ENCODE data around the gene KIF26B. TPM values are rescaled to one million over a fixed set of nuclear protein-coding genes. Genes with fewer than 3 reads are reported as not detected.
A peak's percentile ranks its signal among the peaks of the same experiment; 100 is the strongest.

Gene KIF26B
- total and polyA plus RNA-seq, 2 of the 4 experiments (the other 2 are of a cell fraction), result 0.53 to 0.54 TPM

DNA sequence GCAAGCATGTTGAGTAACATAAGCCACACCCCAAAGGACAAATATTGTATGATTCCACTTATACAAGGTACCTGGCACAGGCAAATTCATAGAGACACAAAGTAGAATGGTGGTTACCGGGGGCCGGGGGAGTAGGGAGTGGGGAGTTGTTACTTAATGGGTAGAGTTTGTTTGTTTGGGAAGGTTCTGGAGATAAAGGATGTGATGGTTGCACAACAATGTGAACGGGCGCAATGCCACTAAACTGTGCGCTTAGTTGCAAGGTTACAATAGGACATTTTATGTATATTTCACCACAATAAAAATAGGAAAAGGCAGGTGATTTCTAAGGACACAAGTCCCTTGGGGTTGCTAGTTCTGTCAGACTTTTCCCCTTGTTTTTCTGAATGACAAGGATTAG lies 516.6 kb downstream of the KIF26B start:
- Histone ChIP-seq H2BK120ac (ENCODE audit: low read depth, low read length) (no peak overlapping the region), H3K14ac (replicated peaks; ENCODE audit: low read depth, low read length) (no peak overlapping the region), H2BK20ac (ENCODE audit: low read depth, low read length) (no peak overlapping the region), H3K4me1 (ENCODE audit: control insufficient read depth, insufficient read depth, low read length) (peaks cover 3% of the 10 kb centered on the region), H3K18ac (ENCODE audit: low read depth, low read length) (no peak overlapping the region), H3K9me1 (ENCODE audit: insufficient read depth, low read length) (peaks cover 3% of the 10 kb centered on the region; the same call in 1 of the 2 replicates), H3K4me3 (ENCODE audit: insufficient read depth, low read depth, low read length) (no peak overlapping the region), H3K4ac (ENCODE audit: low read depth, low read length) (no peak overlapping the region), H4K91ac (ENCODE audit: insufficient read depth, low read depth, low read length) (no peak overlapping the region), H3K27me3 (ENCODE audit: control insufficient read depth, insufficient read depth, low read length) (no peaks in the 10 kb centered on the region), H4K20me1 (ENCODE audit: insufficient read depth, low read length) (no peaks in the 10 kb centered on the region), H3K9ac (ENCODE audit: low read depth, low read length) (no peak overlapping the region), H2BK15ac (ENCODE audit: low read depth, low read length) (no peak overlapping the region), H2AFZ (replicated peaks; ENCODE audit: low read length, poor library complexity) (no peak overlapping the region), H2BK5ac (ENCODE audit: low read depth, low read length, poor library complexity, severe bottlenecking) (no peak overlapping the region), H3K79me1 (ENCODE audit: low read depth in 1 of 2, low read length in 2 of 2) (no peaks in the 10 kb centered on the region), H3K23ac (ENCODE audit: low read depth, low read length) (no peak overlapping the region), H3K36me3 (ENCODE audit: control insufficient read depth, insufficient read depth, low read length) (0 out of 2 replicates have a peak, but pooled peaks cover 1% of the 10 kb centered on the region), H4K5ac (ENCODE audit: low read depth, low read length) (no peak overlapping the region), H3K4me2 (ENCODE audit: low read depth, low read length) (no peak overlapping the region), H4K8ac (ENCODE audit: low read depth in 2 of 2, low read length in 2 of 2) (no peak overlapping the region), H2AK5ac (ENCODE audit: low read depth, low read length) (no peak overlapping the region), H3K27ac (ENCODE audit: insufficient read depth, low read length) (no peak overlapping the region), H2AK9ac (replicated peaks; ENCODE audit: low read depth, low read length, poor library complexity) (no peak overlapping the region), H3K9me3 (ENCODE audit: control insufficient read depth, insufficient read depth, low read length) (no peaks in the 10 kb centered on the region), H3K56ac (ENCODE audit: extremely low read depth, insufficient read depth, low read length) (no peak overlapping the region)
- BruUV-seq (replicated peaks), result no TSS peak
- dilution Hi-C loops (cut with HindIII; ENCODE audit: low sequenced_read_pairs, unreplicated experiment), result no loop called here
- in situ Hi-C loops (cut with MboI; ENCODE audit: low sequenced_read_pairs), result no loop called here
- intact Hi-C loops (cut with micrococcal nuclease), result loop anchor here (5.0 kb wide), 1 partner anchor 519 kb away; the partner anchor contains the start of gene KIF26B
- 75% methylated on average over 2 of the region's 5 CpGs; no CpG with 5 or more reads in 1 of the 2 experiments for WGBS, 2 experiments (ENCODE audit: extremely low coverage in 2 of 2, insufficient read length in 1 of 2)
- ATAC-seq (ENCODE audit: low read depth) (no peak), DNase-seq (no peak)
- ChIA-PET CTCF (no interaction called here), POLR2A (ENCODE audit: unreplicated experiment) (no interaction called here)
- TF ChIP-seq CEBPB (IDR thresholded peaks at IDR 0.05; ENCODE audit: low read depth, low read length) (peak; percentile 33; the same call in 1 of the 2 replicates), MAFK (IDR thresholded peaks at IDR 0.05; ENCODE audit: low read depth, low read length) (no peak), CHD1 (IDR thresholded peaks at IDR 0.05; ENCODE audit: low read depth, low read length) (no peak)

Measured in IMR-90 (cell line).